Adrenal gland (tissue), 12 donors: ENCODE results near the gene CROCC. TPM values are rescaled to one million over a fixed set of nuclear protein-coding genes. Genes with fewer than 3 reads are reported as not detected.

ENCODE experiments used
- DNase-seq, 7 donors: peaks; one replicate each; pipeline ENCODE4 v3.0.0-alpha.2; 2019 to 2020
- H3K27ac ChIP-seq, 5 donors: fragments of 200-600 bp; sonication (generic) in 4 of 5; 1 replicate in 3 of 5; 2 replicates in 2 of 5; pipeline versions ENCODE4 v1.5.1 to v1.8.0; 2016 to 2020; ENCODE audit warnings: mild to moderate bottlenecking in 1 of 5
- H3K27me3 ChIP-seq: fragments of 200-600 bp; 2 replicates; pipeline ENCODE4 v1.8.0; 2021
- H3K36me3 ChIP-seq, 2 donors: fragments of 200-600 bp; replicated peaks in 1 of 2; 1 replicate in 1 of 2; 2 replicates in 1 of 2; pipeline versions ENCODE4 v1.5.1 to v1.8.0; 2018 to 2022
- H3K4me1 ChIP-seq, 2 donors: fragments of 200-600 bp; replicated peaks in 1 of 2; 1 replicate in 1 of 2; 2 replicates in 1 of 2; pipeline versions ENCODE4 v1.5.1 to v1.8.0; 2018 to 2021
- H3K4me3 ChIP-seq, 4 donors: fragments of 200-600 bp; sonication (generic) in 3 of 4; one replicate each; pipeline ENCODE4 v1.5.1; 2016 to 2018
- H3K9me3 ChIP-seq, 3 donors: fragments of 200-600 bp; sonication (generic) in 1 of 3; replicated peaks in 1 of 3; 1 replicate in 2 of 3; 2 replicates in 1 of 3; pipeline versions ENCODE4 v1.5.1 to v1.8.0; 2016 to 2021
- POLR2A ChIP-seq, 2 donors: fragments of 450-650 bp; IDR thresholded peaks; one replicate each; pipeline ENCODE4 v1.6.1; 2017; ENCODE audit warnings: antibody characterized with exemption in 2 of 2, mild to moderate bottlenecking in 2 of 2, moderate library complexity in 1 of 2
- WGBS, 4 donors: extraction: QIAGEN DNeasy Blood & Tissue Kit in 2 of 4; methylation state at CpG; one replicate each; pipeline versions ENCODE4 v1.1.5 to v1.1.7; 2013 to 2017; 5-methylcytosine and 5-hydroxymethylcytosine counted together
- intact Hi-C, 2 donors: fragments of 100-400 bp; cut with DNase I; formaldehyde crosslinking; loops; one replicate each; pipeline versions ENCODE4 v1.14.1 to v1.15.0; 2022 to 2023
- polyA plus RNA-seq, 3 donors: library from polyadenylated mRNA; stranded (reverse); fragments of 200-250 nt in 2 of 3; fragments of 350-450 nt in 1 of 3; fragmentation: Illumina TruSeq in 1 of 3; extraction: RNeasy Lipid Tissue Mini Kit (QIAGEN cat#74804) in 1 of 3; gene quantifications; one replicate each; pipeline ENCODE4 v1.2.3, GENCODE V29; 2013 to 2014
- total RNA-seq, 9 donors: library from RNA; depleted of rRNA in 4 of 9; stranded (reverse); fragments of >200 nt in 4 of 9; fragments of 120-200 nt in 1 of 9; fragmentation: NEBNext Ultra II Directional in 1 of 9; extraction: Animal tissue kit (Norgen Biotek cat#: 25700) in 1 of 9; gene quantifications; one replicate each; pipeline versions ENCODE4 v1.1.0 to v1.2.4, GENCODE V29; 2013 to 2023
- TF ChIP-seq, protein P1 (sequence below), 6 experiments: fragments of 450-650 bp in 4 of 6; fragments of 200-600 bp in 2 of 6; sonication (generic) in 1 of 6; IDR thresholded peaks; 1 replicate in 5 of 6; 2 replicates in 1 of 6; pipeline versions ENCODE4 v1.5.1 to v1.8.0; 2016 to 2021; ENCODE audit warnings: antibody characterized with exemption in 6 of 6, mild to moderate bottlenecking in 2 of 6, moderate library complexity in 1 of 6
- donor health status: healthy with polysubstance abuse.
- donor health status: Bipolar disorder and iron deficiency.
- donor health status: DM: yes; HTN: yes; CAD: no.
- donor health status: DM: no; HTN: no; CAD: no.
- donor health status: DM: no; HTN: no; CAD: no.
- donor health status: DM: yes; HTN: yes; CAD: no.

The CROCC gene
- total and polyA plus RNA-seq, 12 donors, result 2.3 to 151 (median 19.2) TPM

DNA sequence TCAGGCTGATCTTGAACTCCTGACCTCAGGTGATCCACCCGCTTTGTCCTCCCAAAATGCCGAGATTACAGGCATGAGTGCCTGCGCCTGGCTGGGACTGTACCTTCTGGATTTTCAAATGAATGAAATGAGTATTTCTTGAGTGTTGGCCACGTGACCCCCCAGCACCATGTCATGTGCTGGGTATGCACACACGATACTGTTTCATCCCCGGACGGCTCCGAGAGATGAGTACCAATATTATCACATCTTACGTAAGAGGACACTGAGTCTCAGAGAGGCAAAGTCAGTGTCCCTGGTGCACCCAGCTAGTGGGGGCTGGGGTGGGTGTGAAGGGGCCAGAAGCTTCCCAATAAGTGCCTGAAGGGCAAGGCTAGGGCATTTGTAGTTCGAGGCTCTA, 780 bp upstream of the CROCC start:
- no peak for DNase-seq
- no peak overlapping the region for H3K27ac ChIP-seq
- H3K4me3 ChIP-seq, result no peak overlapping the region
- WGBS, 4 donors, result 81 to 90% (median 87%) methylated on average over 10 of the region's 10 CpGs
- H3K9me3 ChIP-seq, result no peaks in the 10 kb centered on the region
- no peaks in the 10 kb centered on the region for H3K27me3 ChIP-seq
- no peaks in the 10 kb centered on the region for H3K36me3 ChIP-seq
- TF ChIP-seq, protein P1, sequence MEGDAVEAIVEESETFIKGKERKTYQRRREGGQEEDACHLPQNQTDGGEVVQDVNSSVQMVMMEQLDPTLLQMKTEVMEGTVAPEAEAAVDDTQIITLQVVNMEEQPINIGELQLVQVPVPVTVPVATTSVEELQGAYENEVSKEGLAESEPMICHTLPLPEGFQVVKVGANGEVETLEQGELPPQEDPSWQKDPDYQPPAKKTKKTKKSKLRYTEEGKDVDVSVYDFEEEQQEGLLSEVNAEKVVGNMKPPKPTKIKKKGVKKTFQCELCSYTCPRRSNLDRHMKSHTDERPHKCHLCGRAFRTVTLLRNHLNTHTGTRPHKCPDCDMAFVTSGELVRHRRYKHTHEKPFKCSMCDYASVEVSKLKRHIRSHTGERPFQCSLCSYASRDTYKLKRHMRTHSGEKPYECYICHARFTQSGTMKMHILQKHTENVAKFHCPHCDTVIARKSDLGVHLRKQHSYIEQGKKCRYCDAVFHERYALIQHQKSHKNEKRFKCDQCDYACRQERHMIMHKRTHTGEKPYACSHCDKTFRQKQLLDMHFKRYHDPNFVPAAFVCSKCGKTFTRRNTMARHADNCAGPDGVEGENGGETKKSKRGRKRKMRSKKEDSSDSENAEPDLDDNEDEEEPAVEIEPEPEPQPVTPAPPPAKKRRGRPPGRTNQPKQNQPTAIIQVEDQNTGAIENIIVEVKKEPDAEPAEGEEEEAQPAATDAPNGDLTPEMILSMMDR (IDR thresholded peaks at IDR 0.05), result no peak
- no peaks in the 10 kb centered on the region for H3K4me1 ChIP-seq
- intact Hi-C loops, result loop anchor here in 1 of 2 donors (10.0 kb wide), 1 partner anchor 506 kb away; no protein-coding TSS in a partner anchor

- Histone ChIP-seq H3K9me3 (no peaks in the 10 kb centered on the region), H3K4me3 (no peak overlapping the region), H3K27me3 (no peaks in the 10 kb centered on the region), H3K36me3 (no peaks in the 10 kb centered on the region), H3K4me1 (no peaks in the 10 kb centered on the region), H3K27ac (no peak overlapping the region)
- TF ChIP-seq, protein P1 (IDR thresholded peaks at IDR 0.05), result no peak
- TF ChIP-seq POLR2A (IDR thresholded peaks at IDR 0.05), result no peak
- WGBS, 4 donors, result 85 to 96% (median 88%) methylated on average over 10 of the region's 10 CpGs
- DNase-seq, result no peak
- intact Hi-C loops, result loop anchor here in 1 of 2 donors (10.0 kb wide), 1 partner anchor 508 kb away; no protein-coding TSS in a partner anchor
Observed at GRCh38 chr1:16922466-16922865, 735 bp downstream of the CROCC start.

DNA sequence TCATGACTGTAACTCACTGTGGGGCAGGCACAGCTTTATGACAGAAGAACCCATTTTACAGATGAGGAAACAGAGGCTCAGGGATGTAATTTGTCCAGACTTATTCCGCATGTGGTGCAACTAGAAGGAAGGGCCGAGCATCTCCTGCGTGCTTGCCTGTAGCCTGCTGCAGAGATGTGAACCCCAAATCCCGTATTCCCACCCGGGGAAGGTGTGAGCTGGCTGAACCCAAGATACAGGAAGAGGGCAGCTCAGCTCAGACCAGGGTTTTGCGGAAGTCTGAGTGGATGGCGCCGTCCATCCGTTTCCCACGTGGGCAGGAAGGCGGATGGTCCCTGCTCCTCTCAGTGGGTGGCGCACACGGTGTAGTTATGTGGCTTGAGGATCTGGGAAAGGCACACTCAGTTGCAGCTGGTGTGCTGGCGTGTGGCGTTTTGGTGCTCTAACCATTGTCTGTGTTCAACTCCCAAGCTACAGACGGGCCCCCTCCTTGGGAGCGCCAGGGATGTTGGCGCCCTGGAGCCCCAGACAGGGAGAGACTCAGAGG, 1.2 kb downstream of the CROCC start:
- DNase-seq, result no peak
- intact Hi-C loops, result loop anchor here in 1 of 2 donors (10.0 kb wide), 1 partner anchor 508 kb away; no protein-coding TSS in a partner anchor
- no peak overlapping the region for H3K4me3 ChIP-seq
- TF ChIP-seq, protein P1 (IDR thresholded peaks at IDR 0.05), result no peak
- no peak for TF ChIP-seq POLR2A (IDR thresholded peaks at IDR 0.05)
- no peaks in the 10 kb centered on the region for H3K27me3 ChIP-seq
- H3K27ac ChIP-seq, result no peak overlapping the region
- no peaks in the 10 kb centered on the region for H3K9me3 ChIP-seq
- no peaks in the 10 kb centered on the region for H3K36me3 ChIP-seq
- H3K4me1 ChIP-seq, result no peaks in the 10 kb centered on the region
- WGBS, 4 donors, result 73 to 89% (median 83%) methylated on average over 18 of the region's 18 CpGs

DNA sequence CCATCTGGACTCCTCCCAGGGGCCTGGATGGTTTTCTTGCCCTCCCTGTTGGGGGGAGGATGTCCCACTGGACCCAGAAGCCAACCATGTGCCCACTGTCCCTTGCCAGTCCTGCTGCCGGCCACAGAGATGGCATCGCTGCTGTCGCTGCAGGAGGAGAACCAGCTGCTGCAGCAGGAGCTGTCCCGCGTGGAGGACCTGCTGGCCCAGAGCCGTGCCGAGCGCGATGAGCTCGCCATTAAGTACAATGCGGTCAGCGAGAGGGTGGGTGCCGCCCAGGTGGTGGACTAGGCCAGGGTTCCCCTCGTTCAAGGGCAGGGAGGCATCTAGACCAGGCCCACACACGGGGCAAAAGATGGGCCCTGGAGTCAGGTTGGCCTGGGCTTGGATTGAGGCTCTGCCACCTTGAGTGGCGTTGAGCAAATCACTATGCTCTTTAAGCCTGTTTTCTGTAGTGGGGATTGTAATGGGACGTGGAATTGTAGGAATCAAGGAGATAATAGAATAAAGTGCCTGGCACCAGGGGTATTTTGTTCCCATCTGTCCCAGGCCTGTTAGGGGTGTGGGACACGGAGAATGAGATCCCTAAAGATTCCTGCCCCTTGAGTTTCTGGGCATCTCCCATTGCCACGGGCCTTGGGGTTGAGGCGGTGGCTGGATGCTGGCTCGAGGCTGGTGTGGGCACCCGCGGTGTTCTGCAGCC, 2.6 kb downstream of the CROCC start:
- DNase-seq, result no peak
- Histone ChIP-seq H3K4me3 (no peak overlapping the region), H3K36me3 (no peaks in the 10 kb centered on the region), H3K4me1 (no peaks in the 10 kb centered on the region), H3K27me3 (no peaks in the 10 kb centered on the region), H3K9me3 (no peaks in the 10 kb centered on the region), H3K27ac (no peak overlapping the region)
- 87 to 91% (median 90%) methylated on average over 23 of the region's 23 CpGs for WGBS, 4 donors
- TF ChIP-seq, protein P1 (IDR thresholded peaks at IDR 0.05), result no peak
- no peak for TF ChIP-seq POLR2A (IDR thresholded peaks at IDR 0.05)
- intact Hi-C loops, result loop anchor here in 1 of 2 donors (10.0 kb wide), 1 partner anchor 510 kb away; no protein-coding TSS in a partner anchor
